GM18858 (cell line): ENCODE results near the gene FAT1.

Source experiments
- ATAC-seq: cut with Tn5 transposase; IDR thresholded peaks from one replicate; pipeline ENCODE4 v1.9.1; 2021; ENCODE audit not compliant: unreplicated experiment

Gene FAT1

GRCh38 chr4:186570193-186570996, 153.3 kb downstream of the FAT1 start:
- no peak for ATAC-seq

DNA sequence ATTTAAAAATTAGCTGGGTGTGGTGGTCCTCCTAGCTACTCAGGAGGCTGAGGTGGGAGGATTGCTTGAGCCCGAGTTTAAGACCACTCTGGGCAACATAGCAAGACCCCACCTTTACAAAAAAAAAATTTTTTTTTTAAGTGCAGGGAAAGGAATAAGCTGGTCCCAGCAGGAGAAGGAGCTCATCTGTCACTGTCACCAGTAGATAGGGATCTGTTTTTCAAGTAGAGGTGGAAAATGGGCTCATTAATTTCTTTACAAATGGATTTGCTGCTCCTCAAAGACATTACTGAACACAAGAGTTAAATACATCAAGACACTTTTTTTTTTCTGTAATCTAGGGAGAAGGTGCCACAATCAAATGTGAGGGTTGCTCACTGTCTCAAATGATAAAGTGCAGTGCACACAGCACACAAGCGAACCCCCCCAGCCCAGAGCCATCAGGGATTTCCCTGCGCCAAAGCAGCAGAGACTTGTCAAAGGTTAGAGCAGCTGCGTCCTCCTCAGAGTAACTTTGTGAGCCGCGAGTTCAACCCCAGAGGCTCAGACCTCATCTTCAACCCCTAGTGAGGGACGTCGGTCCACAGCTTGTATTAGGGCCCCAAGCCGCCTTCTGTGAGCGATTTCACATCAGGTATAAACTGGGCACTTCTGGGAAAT, 154.0 kb downstream of the FAT1 start:
- ATAC-seq = no peak

GRCh38 chr4:186566068-186566467, 157.6 kb downstream of the FAT1 start:
- ATAC-seq = no peak

- ATAC-seq = no peak
Observed at GRCh38 chr4:186563761-186564160, 159.9 kb downstream of the FAT1 start.

DNA sequence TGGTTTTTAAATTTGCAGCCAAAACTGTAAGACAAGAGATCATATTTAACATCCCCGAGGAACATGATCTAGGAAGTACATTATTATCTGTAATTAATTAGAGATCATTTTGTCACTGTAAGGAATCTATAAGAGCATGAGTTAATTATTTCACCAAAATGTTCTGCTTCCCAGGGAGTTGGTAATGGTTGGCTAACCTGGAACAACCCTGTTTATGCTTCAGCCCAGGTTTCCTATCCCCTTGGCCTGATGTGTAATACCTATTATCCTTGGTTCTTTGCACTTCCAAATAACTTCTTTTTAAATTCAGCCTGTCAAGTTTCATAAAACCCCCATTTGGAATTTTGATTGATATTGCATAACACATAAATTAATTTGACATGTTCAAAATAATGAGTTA, 161.9 kb downstream of the FAT1 start:
- ATAC-seq = no peak

DNA sequence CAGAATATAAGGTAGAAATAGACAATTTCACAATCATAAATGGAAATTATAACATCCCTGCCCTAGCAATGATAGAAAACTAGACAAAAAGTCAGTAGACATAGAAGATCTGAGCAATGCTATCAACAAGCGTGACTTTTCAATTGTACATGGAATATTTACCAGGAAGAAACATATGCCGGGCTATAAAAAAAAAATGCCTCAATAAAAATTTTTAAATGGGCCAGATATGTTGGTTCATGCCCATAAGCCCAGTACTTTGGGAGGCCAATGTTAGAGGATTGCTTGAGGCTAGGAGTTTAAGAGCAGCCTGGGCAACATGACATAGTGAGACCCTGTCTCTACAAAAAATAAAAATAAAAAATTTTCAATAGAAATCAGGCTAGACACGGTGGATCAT, 163.0 kb downstream of the FAT1 start:
- ATAC-seq = no peak

DNA sequence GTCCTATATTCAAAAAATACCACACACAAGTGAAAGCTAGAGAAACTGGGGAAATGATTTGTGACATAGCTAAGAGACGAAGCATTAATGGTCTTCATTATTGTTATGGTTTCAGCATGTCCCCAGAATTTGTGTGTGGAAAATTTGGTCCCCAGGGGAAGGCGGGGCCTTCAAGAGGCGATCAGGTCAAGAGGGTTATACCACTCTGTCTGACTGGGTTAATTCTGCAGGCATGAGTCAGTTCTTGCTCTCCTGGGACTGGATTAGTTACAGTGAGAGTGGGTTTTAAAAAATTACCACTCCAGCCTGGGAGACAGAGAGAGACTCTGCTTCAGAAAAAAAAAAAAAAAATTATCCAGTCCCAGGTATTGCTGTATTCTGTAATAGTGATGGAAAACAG, 166.2 kb downstream of the FAT1 start:
- no peak for ATAC-seq

- no peak for ATAC-seq
Observed at GRCh38 chr4:186557061-186557460, 166.6 kb downstream of the FAT1 start.

DNA sequence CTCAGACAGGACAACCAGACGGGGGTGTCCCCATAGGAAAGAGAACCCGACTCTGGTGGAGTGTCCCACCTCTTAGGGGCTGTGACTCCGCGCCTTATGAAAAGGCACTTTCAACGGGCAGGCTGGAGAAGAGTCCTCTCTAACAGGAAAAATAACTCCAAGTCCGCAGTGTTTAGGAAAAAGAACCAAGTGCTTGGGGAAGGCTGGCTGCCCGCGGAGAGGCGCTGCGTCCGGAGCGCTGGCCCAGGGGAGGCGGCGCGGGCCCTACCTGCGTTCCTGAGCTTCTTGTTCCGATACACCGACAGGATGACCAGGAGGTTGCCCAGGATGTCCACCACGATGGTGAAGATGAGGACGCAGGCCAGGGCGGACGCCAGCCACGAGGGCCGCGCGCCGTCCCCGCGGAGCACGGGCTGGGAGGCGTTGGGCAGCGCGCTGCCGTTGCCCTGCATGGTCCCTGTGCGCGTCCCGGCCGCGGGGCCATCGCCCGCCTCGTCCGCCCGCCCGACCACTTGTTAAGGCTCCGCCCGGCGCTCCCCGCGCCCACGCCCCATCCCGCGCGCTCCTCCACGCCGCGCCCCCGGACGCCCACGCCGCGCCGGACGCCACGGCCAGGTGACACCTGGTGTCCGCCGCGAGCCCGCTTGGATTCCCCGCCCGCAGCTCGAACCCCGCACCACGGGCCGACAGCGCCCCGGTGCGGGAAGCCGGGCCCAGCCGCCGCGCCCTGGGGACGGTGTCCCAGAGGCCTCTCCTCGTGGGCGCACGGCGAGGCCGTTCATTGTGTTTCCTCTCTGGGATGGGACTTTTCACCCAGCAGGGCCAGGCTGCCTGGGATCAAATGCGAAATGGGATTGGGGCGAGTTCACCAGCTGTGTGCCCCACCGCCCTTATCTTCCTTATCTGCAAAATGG, 168.5 kb downstream of the FAT1 start, which contains the start of gene MTNR1A:
Gene MTNR1A, minus strand, starts transcription at position 654 of the 914 bp plus-strand sequence. Its CDS starts 202 bp downstream, at position 452.
- ATAC-seq = no peak

- ATAC-seq = no peak
Observed at GRCh38 chr4:186554539-186554913, 169.1 kb downstream of the FAT1 start.

GRCh38 chr4:186553717-186554116, 169.9 kb downstream of the FAT1 start:
- ATAC-seq = no peak

GRCh38 chr4:186551849-186552248, 171.8 kb downstream of the FAT1 start:
- no peak for ATAC-seq

DNA sequence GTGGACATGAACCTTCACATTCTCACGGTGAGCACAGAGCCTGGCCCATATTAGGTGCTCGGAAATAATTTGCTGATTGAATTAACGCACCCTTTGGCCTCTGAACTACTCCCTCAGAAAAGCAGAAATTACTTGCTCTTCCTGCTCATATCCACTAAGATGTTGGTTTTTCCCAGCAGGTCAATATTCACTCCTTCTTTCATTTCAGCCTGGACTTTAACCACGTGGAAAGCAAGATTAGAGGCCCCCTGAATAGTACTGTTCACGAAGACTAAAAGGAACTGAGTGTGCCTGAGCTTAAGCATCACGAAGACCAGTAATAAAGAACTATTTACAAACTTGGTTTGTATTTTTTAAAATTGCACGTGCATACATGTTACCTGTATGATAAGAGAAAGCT, 178.2 kb downstream of the FAT1 start:
- ATAC-seq = no peak

GRCh38 chr4:186543206-186543605, 180.4 kb downstream of the FAT1 start:
- ATAC-seq = no peak

GRCh38 chr4:186541801-186542200, 181.9 kb downstream of the FAT1 start:
- ATAC-seq = no peak

DNA sequence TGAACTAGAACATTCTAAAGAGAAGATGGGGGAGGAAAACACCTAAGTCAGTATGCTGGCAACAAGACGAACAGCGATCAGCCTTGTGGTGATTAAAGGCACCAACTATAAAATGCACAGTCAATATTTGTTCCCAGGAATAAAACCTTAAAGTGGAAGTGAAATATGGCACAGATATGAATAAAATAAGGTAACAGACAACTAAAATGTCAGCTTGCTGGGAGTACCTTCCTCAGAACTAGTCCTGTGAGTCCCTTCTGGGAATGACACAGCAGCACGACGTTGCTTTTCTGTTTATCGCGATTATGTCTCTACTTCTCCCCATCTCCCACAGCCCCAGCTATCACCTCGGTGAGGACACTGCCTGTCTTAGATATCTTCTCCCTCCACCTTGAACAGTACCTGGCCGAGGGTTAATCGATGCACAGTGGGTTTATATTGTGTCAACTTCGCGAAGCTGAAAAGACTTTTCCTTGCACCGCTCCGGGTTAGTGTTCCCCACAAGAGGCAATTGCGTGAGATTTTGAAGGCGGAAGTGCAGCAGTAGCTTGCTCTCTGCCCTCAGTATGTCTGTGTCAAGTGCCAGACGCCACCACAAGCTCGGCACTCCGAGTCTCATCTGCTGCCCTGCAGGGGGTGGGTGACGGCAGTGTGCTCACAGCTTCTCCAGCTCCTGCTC, 185.7 kb downstream of the FAT1 start:
- no peak for ATAC-seq
